H1 (cell line): ENCODE data around the gene ARFRP1. TPM values are rescaled to one million over a fixed set of nuclear protein-coding genes. Genes with fewer than 3 reads are reported as not detected.

Experiments
- ATF3 ChIP-seq: IDR thresholded peaks from 2 replicates; pipeline ENCODE4 v1.6.1; 2011; ENCODE audit warnings: low read depth, mild to moderate bottlenecking, low read length; ENCODE audit not compliant: insufficient read depth
- BACH1 ChIP-seq: IDR thresholded peaks from 2 replicates; pipeline ENCODE4 v1.6.1; 2012; ENCODE audit warnings: low read length, improper control_type of control experiment
- HDAC2 ChIP-seq, 2 experiments: fragments of 300-600 bp in 1 of 2; sonication (generic) in 1 of 2; IDR thresholded peaks; 2 replicates each; pipeline ENCODE4 v1.6.1; 2011 to 2012; ENCODE audit warnings: low read depth in 2 of 2, low read length in 2 of 2, mild to moderate bottlenecking in 2 of 2, moderate library complexity in 2 of 2, borderline replicate concordance in 1 of 2, inconsistent platforms in 1 of 2
- KDM4A ChIP-seq: IDR thresholded peaks from one replicate; pipeline ENCODE4 v1.7.1; 2012; ENCODE audit warnings: low read depth, mild to moderate bottlenecking, moderate library complexity, low read length, inconsistent platforms; ENCODE audit not compliant: severe bottlenecking
- polyA plus RNA-seq, 7 experiments: library from polyadenylated mRNA; depleted of rRNA in 3 of 7; stranded (reverse) in 5 of 7; unstranded in 2 of 7; fragments of >200 nt in 5 of 7; fragments of 200-250 nt in 2 of 7; gene quantifications; 1 replicate in 5 of 7; 2 replicates in 1 of 7; 4 replicates in 1 of 7; pipeline versions ENCODE4 v1.2.1 to v1.2.3, GENCODE V29; 2011 to 2013; ENCODE audit warnings: missing spikeins in 2 of 7, mixed read lengths in 2 of 7
- total RNA-seq: library from RNA; stranded (reverse); fragmentation: NEBNext Ultra II Directional; extraction: Animal tissue kit (Norgen Biotek cat#: 25700); gene quantifications from 2 replicates; pipeline ENCODE4 v1.2.1, GENCODE V29; 2021

ARFRP1 gene
- total and polyA plus RNA-seq, 2 of the 8 experiments (the other 6 are each of a cell fraction or from before 2014, with no cell fraction given) = 12.9 to 22.9 TPM

- TF ChIP-seq KDM4A = no peak
- no peak for TF ChIP-seq ATF3
- TF ChIP-seq HDAC2 (IDR thresholded peaks at IDR 0.05; ENCODE audit: borderline replicate concordance in 1 of 2, low read depth in 2 of 2, low read length in 2 of 2) = no peak
- TF ChIP-seq BACH1 = no peak
Measured at GRCh38 chr20:63718996-63719395, 11.2 kb upstream of the ARFRP1 start (continued).
